SU-DHL-6 (cell line): ENCODE results near the gene CHD6.

Source experiments
- H2AFZ ChIP-seq: fragments of 200-600 bp; sonication (generic); 2 replicates; pipeline ENCODE4 v1.6.1; 2014; ENCODE audit warnings: low read depth, mild to moderate bottlenecking, moderate library complexity, mixed read lengths, antibody characterized with exemption, low read length; ENCODE audit not compliant: severe bottlenecking
- H3F3A ChIP-seq: fragments of 200-600 bp; shearing (Covaris generic); 2 replicates; pipeline ENCODE4 v1.6.0; 2016; ENCODE audit warnings: antibody characterized with exemption, mild to moderate bottlenecking; ENCODE audit not compliant: insufficient read depth
- H3K27ac ChIP-seq: fragments of 200-600 bp; sonication (generic); 2 replicates; pipeline ENCODE4 v1.5.1; 2016; ENCODE audit warnings: low read depth, mild to moderate bottlenecking, low read length, moderate library complexity, mixed read lengths
- H3K27me3 ChIP-seq: fragments of 200-600 bp; sonication (generic), shearing (Covaris generic); 2 replicates; pipeline ENCODE4 v1.6.0; 2014; ENCODE audit warnings: mild to moderate bottlenecking, low read length
- H3K36me3 ChIP-seq: fragments of 200-600 bp; sonication (generic); 2 replicates; pipeline ENCODE4 v1.6.1; 2014; ENCODE audit warnings: mild to moderate bottlenecking, low read length, mixed read lengths
- H3K4me2 ChIP-seq: fragments of 300-600, 200-600 bp; shearing (Covaris generic), sonication (generic); 2 replicates; pipeline ENCODE4 v1.6.0; 2014; ENCODE audit warnings: low read length, low read depth, mild to moderate bottlenecking; ENCODE audit not compliant: poor library complexity, severe bottlenecking
- H3K4me3 ChIP-seq: fragments of 200-600 bp; sonication (generic); 2 replicates; pipeline ENCODE4 v1.5.1; 2014; ENCODE audit warnings: antibody characterized with exemption, low read length, mild to moderate bottlenecking, mixed read lengths; ENCODE audit not compliant: insufficient read depth, poor library complexity, severe bottlenecking
- H3K79me2 ChIP-seq: fragments of 200-600 bp; sonication (generic); 2 replicates; pipeline ENCODE4 v1.6.1; 2014; ENCODE audit warnings: mild to moderate bottlenecking, low read length, moderate library complexity; ENCODE audit not compliant: insufficient read depth
- H3K9ac ChIP-seq: fragments of 200-600 bp; sonication (generic); 2 replicates; pipeline ENCODE4 v1.7.0; 2014; ENCODE audit warnings: mild to moderate bottlenecking, low read length
- H3K9me2 ChIP-seq: fragments of 200-600 bp; sonication (generic); replicated peaks from 2 replicates; pipeline ENCODE4 v1.6.1; 2014; ENCODE audit warnings: low read length; ENCODE audit not compliant: insufficient read depth
- H3K9me3 ChIP-seq: fragments of 200-600 bp; sonication (generic); 2 replicates; pipeline ENCODE4 v1.6.1; 2014; ENCODE audit warnings: low read length, mixed read lengths; ENCODE audit not compliant: insufficient read depth
- H4K20me1 ChIP-seq: fragments of 200-600 bp; sonication (generic); 2 replicates; pipeline ENCODE4 v1.6.1; 2014; ENCODE audit warnings: low read depth, mild to moderate bottlenecking, antibody characterized with exemption, low read length, moderate library complexity, mixed read lengths
- CTCF ChIP-seq: fragments of 200-600 bp; sonication (generic); IDR thresholded peaks from one replicate; pipeline ENCODE4 v1.5.1; 2017; ENCODE audit warnings: antibody characterized with exemption, mild to moderate bottlenecking, low read length, moderate library complexity; ENCODE audit not compliant: insufficient read depth, poor library complexity, severe bottlenecking
- EZH2phosphoT487 ChIP-seq: fragments of 200-600 bp; sonication (generic), shearing (Covaris generic); conservative IDR thresholded peaks from 2 replicates; pipeline ENCODE4 v1.6.1; 2018; ENCODE audit warnings: mild to moderate bottlenecking, antibody characterized with exemption, low read length, moderate library complexity, mixed read lengths

CHD6 gene

GRCh38 chr20:41635158-41635557 lies 17.0 kb upstream of the CHD6 start:
- H3K9me2 ChIP-seq = no peaks in the 10 kb centered on the region
- H3K4me2 ChIP-seq = no peak overlapping the region
- no peaks in the 10 kb centered on the region for H3K36me3 ChIP-seq
- H3K9me3 ChIP-seq = no peaks in the 10 kb centered on the region
- TF ChIP-seq CTCF = no peak
- no peak for TF ChIP-seq EZH2phosphoT487
- no peak overlapping the region for H3K27ac ChIP-seq
- no peaks in the 10 kb centered on the region for H3K27me3 ChIP-seq
- H3K4me3 ChIP-seq = no peak overlapping the region
- H3F3A ChIP-seq = no peaks in the 10 kb centered on the region
- no peaks in the 10 kb centered on the region for H3K79me2 ChIP-seq
- no peak overlapping the region for H2AFZ ChIP-seq
- no peak overlapping the region for H3K9ac ChIP-seq
- H4K20me1 ChIP-seq = no peaks in the 10 kb centered on the region

- Histone ChIP-seq H3K9me2 (no peaks in the 10 kb centered on the region), H3F3A (no peaks in the 10 kb centered on the region), H3K9me3 (no peaks in the 10 kb centered on the region), H3K27me3 (no peaks in the 10 kb centered on the region), H4K20me1 (no peaks in the 10 kb centered on the region), H2AFZ (no peak overlapping the region), H3K4me2 (no peak overlapping the region), H3K4me3 (no peak overlapping the region), H3K79me2 (no peaks in the 10 kb centered on the region), H3K36me3 (no peaks in the 10 kb centered on the region), H3K9ac (no peak overlapping the region), H3K27ac (no peak overlapping the region)
- TF ChIP-seq EZH2phosphoT487 (no peak), CTCF (no peak)
These were observed 14.7 kb upstream of the CHD6 start for GRCh38 chr20:41632896-41633295.

GRCh38 chr20:41631826-41632225 lies 13.6 kb upstream of the CHD6 start:
- no peaks in the 10 kb centered on the region for H3K9me3 ChIP-seq
- H3K4me2 ChIP-seq = no peak overlapping the region
- H3K27ac ChIP-seq = no peak overlapping the region
- H3K9me2 ChIP-seq = no peaks in the 10 kb centered on the region
- H3K79me2 ChIP-seq = no peaks in the 10 kb centered on the region
- H2AFZ ChIP-seq = no peak overlapping the region
- H3F3A ChIP-seq = no peaks in the 10 kb centered on the region
- TF ChIP-seq CTCF (no peak), EZH2phosphoT487 (no peak)
- H3K4me3 ChIP-seq = no peak overlapping the region
- no peaks in the 10 kb centered on the region for H4K20me1 ChIP-seq
- H3K27me3 ChIP-seq = no peaks in the 10 kb centered on the region
- no peaks in the 10 kb centered on the region for H3K36me3 ChIP-seq
- no peak overlapping the region for H3K9ac ChIP-seq
